ENCODE results near the gene PAGR1. TPM values are rescaled to one million over a fixed set of nuclear protein-coding genes. Genes with fewer than 3 reads are reported as not detected.

The PAGR1 gene
- total and polyA plus RNA-seq, 9 of the 15 experiments (the other 6 are each of a cell fraction or from before 2014, with no cell fraction given), result 1.4 to 58.2 (median 16.8) TPM

- TF ChIP-seq SMC3 (conservative IDR thresholded peaks at IDR 0.05; ENCODE audit: insufficient read depth, low read depth, low read length) (peak; percentile 30), THRA (IDR thresholded peaks at IDR 0.05) (no peak), TCFL5 (CRISPR knock-in tag; conservative IDR thresholded peaks at IDR 0.05) (no peak), RERE (CRISPR knock-in tag; IDR thresholded peaks at IDR 0.05; ENCODE audit: borderline replicate concordance) (no peak), ESRRA (IDR thresholded peaks at IDR 0.05; ENCODE audit: borderline replicate concordance, low read depth) (peak; percentile 59; the same call in 1 of the 2 replicates), HNRNPLL (IDR thresholded peaks at IDR 0.05; ENCODE audit: low read depth, low read length, poor library complexity, severe bottlenecking) (peak; percentile 98), E2F1 (CRISPR knock-in tag; IDR thresholded peaks at IDR 0.05) (peak; percentile 92), CTCF (IDR thresholded peaks at IDR 0.05 in 2 of 3, conservative IDR thresholded peaks at IDR 0.05 in 1 of 3; ENCODE audit: insufficient read depth in 2 of 3, low read depth in 1 of 3, low read length in 3 of 3) (peak; percentile 87 to 93 (median 90)), DDX20 (tag; IDR thresholded peaks at IDR 0.05; ENCODE audit: low read depth) (no peak), COPS2 (conservative IDR thresholded peaks at IDR 0.05) (no peak), MED1 (CRISPR knock-in tag; IDR thresholded peaks at IDR 0.05; ENCODE audit: borderline replicate concordance) (no peak), ZNF79 (CRISPR knock-in tag; IDR thresholded peaks at IDR 0.05; ENCODE audit: low read depth) (no peak), OTX1 (CRISPR knock-in tag; IDR thresholded peaks at IDR 0.05) (peak; percentile 43; the same call in 1 of the 2 replicates), GATAD2A (IDR thresholded peaks at IDR 0.05) (no peak; the same call in 1 of the 2 replicates), MTA1 (IDR thresholded peaks at IDR 0.05; ENCODE audit: borderline replicate concordance) (peak; percentile 95), FOXJ2 (tag; IDR thresholded peaks at IDR 0.05) (peak; percentile 82), HDAC2 (IDR thresholded peaks at IDR 0.05) (peak; percentile 75; the same call in 1 of the 2 replicates)
Measured at GRCh38 chr16:29815793-29816693, at the start of gene PAGR1 (continued).

Measured in K562 (cell line).